Kasumi-1 (cell line): ENCODE measurements around the gene GSK3A.
A peak's percentile ranks its signal among the peaks of the same experiment; 100 is the strongest.

Experiments used
- DNase-seq, 2 experiments: peaks; one replicate each; lab custom pipeline; 2025; lab: John Stamatoyannopoulos, UW

The GSK3A gene

DNA sequence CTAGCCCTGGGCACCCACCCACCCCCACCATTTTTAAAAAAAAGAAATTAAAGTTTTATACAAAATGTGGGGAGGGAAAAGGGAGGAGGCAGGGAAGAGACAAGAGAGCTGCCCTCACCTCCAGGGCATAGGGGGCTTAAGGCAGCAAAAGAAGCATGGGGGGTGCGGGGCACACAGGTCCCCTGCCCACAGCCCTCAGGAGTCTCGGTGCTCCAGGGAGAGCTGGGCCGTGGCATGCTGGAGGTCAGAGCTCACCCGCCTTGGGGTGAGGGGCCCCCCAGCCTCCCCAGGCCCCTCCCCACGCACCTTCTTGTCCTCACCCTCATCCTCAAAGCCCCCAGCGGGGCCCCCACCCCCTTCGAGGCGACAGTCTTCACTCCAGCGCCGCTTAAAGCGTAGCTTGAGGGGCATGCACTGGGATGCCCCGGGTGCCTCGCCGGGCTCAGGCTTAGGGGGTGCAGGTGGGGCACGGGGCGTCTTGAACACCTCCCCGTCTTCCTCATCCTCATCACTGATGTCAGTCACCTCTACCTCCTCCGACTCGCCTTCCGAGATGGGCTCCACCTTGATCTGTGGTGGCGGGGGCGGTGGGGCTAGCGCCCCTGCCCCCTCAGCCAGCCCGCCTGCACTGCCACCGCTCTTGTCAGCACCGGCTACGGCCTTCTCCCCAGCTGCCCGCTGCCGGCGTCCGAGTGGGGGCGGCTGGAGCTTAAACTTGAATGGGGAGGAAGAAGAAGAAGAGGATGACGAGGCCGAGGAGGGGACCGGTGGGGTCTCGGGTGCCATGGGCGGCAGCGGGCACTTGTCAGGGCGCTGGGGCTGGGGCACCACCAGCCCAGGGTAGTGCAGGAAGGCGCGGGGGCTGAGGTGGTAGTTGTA, 6.1 kb upstream of the GSK3A start:
- no peak for DNase-seq

DNA sequence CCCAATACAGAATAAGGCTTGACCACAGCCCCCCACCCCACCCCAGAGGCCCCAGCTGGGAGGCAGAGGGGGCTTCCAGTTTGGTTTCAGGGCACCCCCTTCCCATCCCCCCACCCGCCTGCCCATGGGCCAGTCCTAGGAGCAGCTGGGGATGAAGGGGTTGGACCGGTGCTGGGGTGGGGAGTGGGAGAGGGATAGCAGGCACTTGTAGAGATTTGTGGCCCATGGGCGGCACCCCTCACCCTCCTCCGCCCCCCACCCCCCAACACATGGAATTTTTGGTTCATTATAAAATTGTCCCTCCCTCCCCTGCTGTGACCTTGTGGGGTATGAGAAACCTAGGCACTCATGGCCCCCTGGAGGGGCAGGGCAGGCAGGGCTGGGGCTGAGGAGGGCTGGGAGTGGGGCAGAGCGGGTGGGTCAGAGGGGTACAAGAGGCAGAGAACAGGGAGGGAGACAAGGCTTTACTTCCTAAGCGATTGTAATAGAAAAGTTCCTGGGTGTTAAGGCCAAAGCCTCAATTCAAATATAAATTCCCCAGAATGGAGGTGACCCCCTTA, 5.3 kb upstream of the GSK3A start:
- DNase-seq, result no peak

DNA sequence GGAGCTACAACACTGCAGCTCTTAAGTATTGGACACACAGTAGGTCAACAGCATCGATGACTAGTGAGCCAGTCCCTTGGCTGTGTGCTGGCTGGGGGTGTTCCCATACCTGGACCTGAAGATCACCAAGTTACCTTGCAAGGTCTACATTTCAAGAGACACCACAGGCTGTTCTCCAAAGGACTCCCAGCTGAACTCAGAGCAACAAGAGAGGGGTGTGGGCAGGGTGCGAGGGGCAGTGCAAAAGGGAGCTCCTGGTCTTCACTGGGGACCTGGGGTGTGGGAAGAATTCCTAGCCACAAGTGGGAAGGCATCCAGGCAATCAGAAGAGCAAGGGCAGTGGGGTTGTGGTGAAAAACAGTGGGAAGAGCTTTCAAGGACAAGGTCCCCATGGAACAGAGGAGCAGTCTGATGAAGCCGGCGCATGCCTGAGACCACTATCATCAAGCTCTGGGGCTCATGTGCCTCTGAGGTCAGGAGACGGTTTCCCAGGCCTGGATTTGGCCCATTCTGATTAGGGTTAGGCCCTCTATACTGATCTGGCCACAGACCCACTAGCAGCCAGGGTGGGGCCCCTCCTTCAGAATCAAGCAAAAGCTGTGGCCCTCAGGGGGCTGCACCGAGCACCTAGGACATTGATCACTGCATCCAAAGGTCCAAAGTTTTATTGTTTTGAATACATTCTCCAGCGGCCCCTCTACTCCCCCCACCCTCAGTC, 4.7 kb upstream of the GSK3A start:
- no peak for DNase-seq

DNA sequence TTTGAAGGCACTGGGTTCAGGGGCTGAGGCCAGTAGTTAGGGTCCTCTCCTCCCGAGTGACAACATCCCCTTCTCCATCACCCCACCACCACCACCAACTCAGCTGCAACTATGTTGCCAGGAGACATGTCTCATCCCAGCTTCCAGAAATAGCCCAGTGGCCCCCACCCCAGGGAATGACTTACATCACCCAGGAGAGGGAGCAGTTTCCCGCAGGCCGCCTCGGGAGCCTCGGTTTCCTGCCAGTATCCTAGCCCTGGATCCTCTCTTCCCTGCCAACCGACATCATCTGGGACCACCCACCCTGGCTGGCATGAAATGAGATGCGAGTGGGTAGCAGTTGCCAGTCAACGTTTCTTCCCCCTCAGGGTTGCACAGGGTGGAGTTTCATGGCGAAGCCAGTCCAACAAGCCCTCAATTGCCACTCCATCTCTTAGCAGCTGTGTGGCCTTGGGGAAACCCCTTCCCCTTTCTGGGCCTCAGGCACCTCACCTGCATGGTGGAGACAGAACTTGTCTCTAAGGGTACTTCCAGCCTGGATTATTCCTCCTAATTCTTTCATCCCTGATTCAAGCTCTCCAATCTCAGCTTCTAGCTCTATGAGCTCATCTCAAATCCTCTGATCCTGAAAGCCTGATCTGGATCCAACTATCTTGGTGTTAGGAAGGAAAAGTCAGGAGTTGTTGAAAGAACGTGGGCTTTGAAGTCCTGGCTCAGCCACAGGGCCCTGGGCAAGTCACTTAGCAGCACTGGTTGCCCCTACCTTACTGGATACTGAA, 3.9 kb upstream of the GSK3A start:
- DNase-seq, result peak; percentile 18 to 20

DNA sequence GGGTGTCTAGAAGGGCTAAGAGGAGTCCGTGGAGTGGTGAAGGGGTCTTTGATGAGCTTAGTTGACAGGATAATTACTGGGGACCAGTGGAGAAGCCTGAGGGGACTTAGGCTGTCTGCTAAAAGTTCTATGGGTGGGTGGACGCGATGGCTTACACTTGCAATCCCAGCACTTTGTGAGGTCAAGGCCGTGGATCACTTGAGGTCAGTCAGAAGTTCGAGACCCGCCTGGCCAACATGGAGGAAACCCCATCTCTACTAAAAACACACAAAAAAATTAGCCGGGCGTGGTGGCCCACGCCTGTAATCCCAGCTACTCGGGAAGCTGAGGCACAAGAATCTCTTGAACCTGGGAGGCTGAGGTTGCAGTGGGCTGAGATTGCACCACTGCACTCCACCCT, 2.8 kb upstream of the GSK3A start:
- no peak for DNase-seq

DNA sequence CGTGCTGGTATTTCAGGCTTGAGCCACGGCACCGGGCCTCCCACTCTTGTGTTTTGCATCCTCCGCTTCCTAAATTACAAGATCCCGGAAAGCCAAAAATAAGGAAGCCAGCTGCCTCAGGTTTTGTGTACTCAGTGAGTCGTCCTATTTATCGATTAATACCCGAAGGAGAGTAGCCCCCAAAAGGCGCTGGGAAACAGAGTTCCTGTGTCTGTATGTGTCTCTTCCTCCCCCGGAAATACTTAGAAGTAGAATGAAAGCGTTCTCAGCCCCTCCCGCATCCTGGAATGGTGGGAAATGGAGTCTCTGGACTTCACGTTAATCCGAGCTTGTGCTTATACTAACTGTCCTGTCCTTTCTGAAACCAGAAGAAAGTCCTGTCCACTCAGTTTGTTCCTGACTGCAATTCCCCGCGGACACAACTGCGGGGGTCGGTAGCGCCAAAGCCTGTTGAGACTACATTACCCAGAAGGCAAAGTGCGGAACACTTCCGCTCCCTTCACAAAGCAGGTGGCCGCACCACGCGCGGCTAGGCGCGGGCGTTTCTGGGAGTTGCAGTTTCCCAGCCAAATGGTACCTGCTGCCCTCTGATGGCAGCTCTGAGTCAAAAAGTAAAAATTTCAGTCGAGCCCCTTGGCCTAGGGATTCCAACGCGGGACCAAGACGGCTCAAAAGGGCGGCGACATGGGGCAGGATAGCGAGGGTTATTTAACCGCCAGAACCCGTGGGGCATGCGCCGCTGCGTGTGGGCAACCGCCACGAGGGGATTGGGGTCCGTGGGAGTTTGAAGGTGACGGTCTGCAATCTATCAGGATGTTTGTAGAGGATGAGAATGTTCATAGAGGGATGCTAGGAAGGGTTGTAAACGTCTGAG, 2.2 kb upstream of the GSK3A start:
- peak; percentile 96 for DNase-seq

GRCh38 chr19:42242069-42242511, 312 bp downstream of the GSK3A start:
- DNase-seq, result no peak

DNA sequence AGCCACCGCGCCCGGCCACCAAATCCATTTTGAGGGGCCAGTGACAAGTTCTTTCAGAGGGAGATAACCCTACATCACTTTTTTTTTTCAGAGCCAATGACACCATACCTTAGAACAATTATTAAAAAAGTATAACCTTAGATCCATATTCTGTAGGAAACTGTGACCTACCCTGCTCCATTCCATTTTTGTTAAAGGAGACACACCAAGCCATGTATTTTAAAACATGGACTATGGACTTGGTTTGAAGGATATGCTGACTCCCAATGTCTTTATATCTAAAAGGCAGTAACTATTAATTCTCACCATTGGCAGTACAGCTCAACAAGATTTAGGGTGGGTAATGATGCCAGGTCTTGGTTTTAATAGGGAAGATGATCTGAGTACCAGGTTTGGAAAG, 1.1 kb downstream of the GSK3A start:
- DNase-seq, result no peak

GRCh38 chr19:42239544-42240220, 2.7 kb downstream of the GSK3A start:
- DNase-seq, result no peak

DNA sequence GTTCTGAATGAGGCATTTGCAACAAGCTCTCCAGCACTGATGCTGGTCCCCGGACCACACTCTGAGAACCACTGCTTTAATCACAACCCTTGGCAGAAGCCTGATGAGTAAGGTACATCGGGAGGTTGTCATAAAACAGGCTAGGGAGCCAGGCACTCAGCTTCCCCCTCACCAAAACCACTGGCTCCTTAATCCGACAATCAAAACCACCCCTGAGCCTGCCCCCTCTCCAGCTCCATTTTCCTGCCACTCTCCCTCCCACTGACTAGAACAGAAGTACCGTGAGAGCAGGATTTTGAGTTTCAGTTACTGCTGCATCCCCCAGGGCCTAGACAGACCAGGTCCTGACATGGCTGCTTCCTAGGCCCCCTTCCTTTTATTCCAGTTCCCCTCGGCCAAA, 7.2 kb downstream of the GSK3A start:
- DNase-seq, result no peak

DNA sequence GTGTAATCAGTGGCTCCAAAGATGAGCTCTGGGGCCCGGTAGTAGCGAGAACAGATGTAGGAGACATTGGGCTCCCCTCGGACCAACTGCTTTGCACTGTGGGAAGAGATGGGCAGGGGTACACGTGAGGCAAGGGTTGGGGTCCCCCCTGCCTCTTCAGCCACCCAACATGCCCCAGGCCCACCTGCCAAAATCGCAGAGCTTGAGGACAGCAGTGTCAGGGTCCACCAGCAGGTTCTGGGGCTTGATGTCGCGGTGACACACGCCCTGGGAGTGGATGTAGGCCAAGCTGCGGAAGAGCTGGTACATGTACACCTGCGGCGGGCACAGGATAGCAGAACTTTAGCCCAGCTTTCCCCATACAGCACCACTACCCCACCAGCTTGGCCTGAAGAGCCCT, 8.0 kb downstream of the GSK3A start:
- no peak for DNase-seq

DNA sequence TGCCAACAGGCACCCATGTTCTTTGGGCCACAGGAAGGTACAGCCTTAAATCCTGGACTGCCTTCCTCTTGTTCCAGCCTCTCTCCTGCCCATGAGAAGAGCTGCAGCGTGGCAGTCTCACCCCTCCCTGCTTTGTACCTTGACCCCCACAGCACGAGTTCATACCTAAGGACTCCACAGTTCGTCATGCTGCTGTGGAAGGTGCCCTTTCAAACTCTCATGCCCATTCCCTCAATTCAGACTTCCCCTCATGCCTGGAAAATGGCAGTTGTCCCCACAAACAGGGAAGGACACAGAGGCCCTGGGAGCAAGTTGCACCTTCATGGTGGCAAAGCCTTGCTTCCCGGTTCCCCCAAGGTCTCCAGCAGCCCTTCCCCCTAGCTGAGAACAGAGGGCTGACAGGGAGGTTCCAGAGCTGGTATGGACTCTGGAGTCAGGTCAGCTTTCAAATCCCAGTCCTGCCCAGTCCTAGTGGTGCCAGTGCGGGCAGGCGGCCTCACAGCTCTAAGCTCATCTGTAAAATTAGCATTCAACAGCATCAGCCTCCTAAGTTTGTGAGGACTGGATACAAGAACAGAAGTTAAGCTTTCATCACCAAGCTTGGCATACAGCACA, 8.6 kb downstream of the GSK3A start:
- DNase-seq, result no peak

DNA sequence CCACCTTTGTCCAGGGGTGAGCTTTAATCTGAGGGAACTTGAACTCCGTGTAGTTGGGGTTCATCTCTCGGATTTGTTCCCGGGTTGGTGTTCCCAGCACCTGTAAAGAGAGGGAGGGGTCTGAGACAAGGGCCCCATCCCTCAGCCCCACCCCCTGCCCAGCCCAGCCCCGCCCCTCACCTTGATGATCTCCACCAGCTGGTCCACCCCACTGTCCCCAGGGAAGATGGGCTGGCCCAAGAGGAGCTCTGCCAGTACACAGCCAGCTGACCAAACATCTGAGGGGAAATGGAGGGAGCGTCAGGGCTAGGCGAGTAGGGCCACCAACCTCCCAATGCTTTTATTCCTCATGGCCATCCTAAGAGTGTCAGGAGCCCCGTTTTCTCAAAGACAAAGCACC, 9.3 kb downstream of the GSK3A start:
- no peak for DNase-seq

DNA sequence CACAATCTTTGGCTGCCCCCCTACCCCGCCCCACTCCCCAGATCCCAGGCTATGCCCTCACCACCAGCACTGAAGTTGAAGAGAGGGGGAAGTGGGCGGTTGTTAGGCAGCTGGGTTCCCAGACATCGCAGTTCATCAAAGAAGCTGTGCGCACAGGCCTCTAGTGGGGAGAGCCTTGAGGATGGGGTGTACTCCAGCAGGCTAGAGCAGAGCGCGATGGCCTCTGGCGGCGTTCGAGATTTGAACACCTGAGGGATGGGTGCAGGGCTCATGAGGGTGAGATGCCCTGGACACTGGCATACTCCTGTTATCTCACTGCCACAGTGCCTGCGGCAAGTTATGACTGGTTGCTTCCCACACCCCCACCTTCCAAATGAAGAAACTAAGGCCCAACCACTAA, 10.0 kb downstream of the GSK3A start:
- no peak for DNase-seq

GRCh38 chr19:42230571-42230970, 11.8 kb downstream of the GSK3A start:
- no peak for DNase-seq

DNA sequence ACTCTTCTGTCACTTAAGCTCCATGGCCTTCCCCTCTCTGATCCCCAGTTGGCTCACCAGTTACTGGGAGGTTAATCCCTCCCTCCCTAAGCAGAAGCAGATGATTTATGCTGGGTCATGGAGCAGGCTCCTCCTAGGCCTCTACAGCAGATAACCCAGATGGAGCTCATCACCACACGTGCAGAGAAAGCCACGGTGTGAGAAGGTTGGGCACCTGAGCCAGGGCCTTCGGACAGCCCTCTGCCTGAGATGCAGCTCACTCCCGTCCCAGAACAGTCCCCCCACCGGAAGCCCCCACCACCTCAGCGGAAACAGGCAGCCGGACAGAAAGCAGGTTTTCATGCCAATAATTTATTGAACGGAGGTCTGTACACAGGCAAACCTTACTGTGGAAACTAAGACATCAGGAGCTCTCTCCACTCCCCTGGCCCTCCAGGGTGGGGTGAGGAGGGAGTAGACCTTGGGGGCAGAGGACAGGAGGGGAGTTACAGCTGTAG, 12.5 kb downstream of the GSK3A start:
- no peak for DNase-seq

DNA sequence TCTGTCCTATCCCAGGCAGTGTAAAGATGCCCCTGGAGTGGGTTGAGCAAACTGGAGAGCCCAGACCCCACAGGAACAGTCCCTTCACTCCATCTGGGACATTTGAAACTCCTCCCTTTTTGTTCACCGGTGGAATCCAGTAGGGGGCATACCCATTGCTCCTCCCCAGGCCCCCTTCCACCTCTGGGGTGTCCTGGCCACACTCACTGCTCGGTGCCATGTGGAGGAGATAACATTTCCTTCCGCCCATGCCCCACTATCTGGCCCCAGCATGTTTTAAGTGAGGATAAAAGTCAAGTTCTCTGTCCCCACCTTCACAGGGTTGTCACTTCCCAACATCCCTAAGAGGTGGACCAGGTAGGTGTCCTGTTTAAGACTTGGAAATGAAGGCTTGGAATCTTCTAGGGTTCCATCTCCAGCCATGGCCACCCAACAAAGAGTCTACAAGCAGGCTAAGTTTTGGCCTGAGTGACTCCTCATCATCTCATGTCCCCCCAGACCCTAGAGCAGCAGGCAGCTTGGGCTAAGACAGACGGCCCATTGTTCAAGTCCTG, 13.0 kb downstream of the GSK3A start:
- no peak for DNase-seq

DNA sequence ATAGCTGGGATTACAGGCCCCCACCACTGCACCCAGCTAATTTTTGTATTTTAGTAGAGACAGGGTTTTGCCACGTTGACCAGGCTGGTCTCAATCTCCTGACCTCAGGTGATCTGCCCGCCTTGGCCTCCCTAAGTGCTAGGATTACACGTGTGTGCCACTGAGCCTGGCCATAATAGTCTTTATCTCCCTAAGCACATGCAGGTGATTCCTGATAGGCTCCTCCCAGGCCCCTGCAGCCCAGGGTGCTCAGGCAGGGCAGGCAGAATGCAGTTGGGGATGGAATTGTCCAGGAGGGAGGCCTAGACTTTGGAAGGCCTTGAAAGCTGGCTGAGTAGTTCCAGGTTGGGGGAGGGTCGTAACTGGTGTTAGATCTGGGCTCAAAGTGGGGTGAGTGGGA, 13.8 kb downstream of the GSK3A start:
- no peak for DNase-seq

- no peak for DNase-seq
Measured at GRCh38 chr19:42226886-42227285, 15.5 kb downstream of the GSK3A start.
